CD14-positive monocyte (primary cell): ENCODE measurements around the gene PFDN1. TPM values are rescaled to one million over a fixed set of nuclear protein-coding genes. Genes with fewer than 3 reads are reported as not detected.

Experiments used
- DNase-seq, 3 donors: peaks; one replicate each; pipeline ENCODE4 v3.0.0-alpha.2; 2011 to 2022
- H2AFZ ChIP-seq: 2 replicates; pipeline ENCODE4 v1.6.0; 2012; ENCODE audit warnings: mild to moderate bottlenecking, low read depth, low read length, inconsistent platforms; ENCODE audit not compliant: insufficient read depth, poor library complexity, severe bottlenecking
- H3K27ac ChIP-seq, 2 donors: 1 replicate in 1 of 2; 2 replicates in 1 of 2; pipeline ENCODE4 v1.5.1; 2012 to 2013; ENCODE audit warnings: low read length in 2 of 2, control low read depth in 1 of 2, inconsistent platforms in 1 of 2, low read depth in 1 of 2, mild to moderate bottlenecking in 1 of 2
- H3K27me3 ChIP-seq, 2 donors: one replicate each; pipeline versions ENCODE4 v1.6.0 to v1.6.1; 2011 to 2013; ENCODE audit warnings: low read length in 2 of 2; ENCODE audit not compliant: control insufficient read depth in 2 of 2, insufficient read depth in 2 of 2
- H3K36me3 ChIP-seq, 2 donors: replicated peaks in 1 of 2; 1 replicate in 1 of 2; 2 replicates in 1 of 2; pipeline versions ENCODE4 v1.5.1 to v1.6.1; 2012 to 2013; ENCODE audit warnings: low read length in 2 of 2, control low read depth in 1 of 2, inconsistent platforms in 1 of 2, mild to moderate bottlenecking in 1 of 2; ENCODE audit not compliant: insufficient read depth in 2 of 2, control insufficient read depth in 1 of 2
- H3K4me1 ChIP-seq, 2 donors: 1 replicate in 1 of 2; 2 replicates in 1 of 2; pipeline versions ENCODE4 v1.5.1 to v1.6.1; 2012 to 2013; ENCODE audit warnings: low read length in 2 of 2, control low read depth in 1 of 2, inconsistent platforms in 1 of 2, mild to moderate bottlenecking in 1 of 2, moderate library complexity in 1 of 2; ENCODE audit not compliant: insufficient read depth in 2 of 2, control insufficient read depth in 1 of 2
- H3K4me2 ChIP-seq: replicated peaks from 2 replicates; pipeline ENCODE3; 2012; ENCODE audit warnings: low read length, moderate library complexity, mild to moderate bottlenecking; ENCODE audit not compliant: poor library complexity, severe bottlenecking; ENCODE audit errors: extremely low read depth
- H3K4me3 ChIP-seq, 3 experiments: fragments of 200-600 bp in 1 of 3; sonication (generic) in 1 of 3; replicated peaks in 1 of 3; 1 replicate in 2 of 3; 2 replicates in 1 of 3; pipeline ENCODE4 v1.5.1; 2011 to 2013; ENCODE audit warnings: low read length in 3 of 3, mild to moderate bottlenecking in 3 of 3, control low read depth in 2 of 3, low read depth in 2 of 3, inconsistent platforms in 1 of 3, moderate library complexity in 1 of 3
- H3K79me2 ChIP-seq: 2 replicates; pipeline ENCODE4 v1.6.0; 2012; ENCODE audit warnings: mild to moderate bottlenecking, control low read depth, inconsistent platforms, low read length, moderate library complexity; ENCODE audit not compliant: insufficient read depth
- H3K9ac ChIP-seq: 2 replicates; pipeline ENCODE4 v1.6.0; 2017; ENCODE audit warnings: low read length, mild to moderate bottlenecking; ENCODE audit not compliant: insufficient read depth, poor library complexity, severe bottlenecking
- H3K9me3 ChIP-seq, 2 donors: replicated peaks in 1 of 2; 1 replicate in 1 of 2; 2 replicates in 1 of 2; pipeline versions ENCODE4 v1.5.1 to v1.6.1; 2012 to 2013; ENCODE audit warnings: low read length in 2 of 2, control low read depth in 1 of 2; ENCODE audit not compliant: control insufficient read depth in 1 of 2, insufficient read depth in 1 of 2
- H4K20me1 ChIP-seq: 2 replicates; pipeline ENCODE4 v1.6.0; 2012; ENCODE audit warnings: mild to moderate bottlenecking, low read length, control low read depth, moderate library complexity; ENCODE audit not compliant: insufficient read depth
- H3K27ac Mint-ChIP-seq, 7 donors: one replicate each; pipeline ENCODE4 v1.8.0; 2020; ENCODE audit warnings: mild to moderate bottlenecking in 7 of 7, mixed read lengths in 7 of 7, moderate library complexity in 6 of 7, inconsistent platforms in 2 of 7
- H3K27me3 Mint-ChIP-seq, 3 donors: one replicate each; pipeline ENCODE4 v1.8.0; 2021 to 2022; ENCODE audit warnings: low read depth in 3 of 3, mild to moderate bottlenecking in 3 of 3, mixed read lengths in 3 of 3, moderate library complexity in 3 of 3, inconsistent platforms in 1 of 3
- H3K36me3 Mint-ChIP-seq, 2 donors: one replicate each; pipeline ENCODE4 v1.8.0; 2020; ENCODE audit warnings: mixed read lengths in 2 of 2, inconsistent platforms in 1 of 2, mild to moderate bottlenecking in 1 of 2
- H3K4me1 Mint-ChIP-seq: one replicate; pipeline ENCODE4 v1.8.0; 2020; ENCODE audit warnings: mild to moderate bottlenecking, mixed read lengths
- H3K4me3 Mint-ChIP-seq, 2 donors: one replicate each; pipeline ENCODE4 v1.8.0; 2020; ENCODE audit warnings: mild to moderate bottlenecking in 2 of 2, mixed read lengths in 2 of 2, moderate library complexity in 1 of 2
- H3K9me3 Mint-ChIP-seq, 7 donors: one replicate each; pipeline ENCODE4 v1.8.0; 2020 to 2022; ENCODE audit warnings: mixed read lengths in 7 of 7, mild to moderate bottlenecking in 6 of 7, moderate library complexity in 6 of 7, inconsistent platforms in 2 of 7
- CTCF ChIP-seq: fragments of 200-600 bp; IDR thresholded peaks from one replicate; pipeline ENCODE4 v1.8.0; 2022; ENCODE audit warnings: antibody characterized with exemption, mild to moderate bottlenecking
- WGBS: methylation state at CpG from one replicate; pipeline ENCODE4 v1.1.5; 2013; ENCODE audit warnings: missing lambda C conversion rate; ENCODE audit not compliant: insufficient coverage; 5-methylcytosine and 5-hydroxymethylcytosine counted together
- intact Hi-C, 2 donors: fragments of 100-400 bp; cut with micrococcal nuclease; formaldehyde crosslinking; loops; one replicate each; pipeline versions ENCODE4 v1.15.0 to v1.15.1; 2023
- polyA minus RNA-seq: library from RNA; depleted of rRNA, polyadenylated mRNA; stranded (reverse); fragments of >200 nt; gene quantifications from 2 replicates; pipeline ENCODE4 v1.2.3, GENCODE V29; 2012
- polyA plus RNA-seq, 3 donors: library from polyadenylated mRNA; depleted of rRNA in 1 of 3; unstranded in 2 of 3; stranded (reverse) in 1 of 3; fragments of 300-500 nt in 2 of 3; fragments of >200 nt in 1 of 3; fragmentation: Illumina TruSeq in 2 of 3; gene quantifications; 1 replicate in 2 of 3; 2 replicates in 1 of 3; pipeline ENCODE4 v1.2.3, GENCODE V29; 2012 to 2021
- total RNA-seq, 12 experiments: library from RNA in 1 of 12; stranded (reverse) in 1 of 12; fragments of 120-200 nt in 1 of 12; gene quantifications; one replicate each; pipeline ENCODE4 v1.2.4 and lab custom pipeline; 2013 to 2026; ENCODE audit warnings: mixed read lengths in 6 of 12, inconsistent platforms in 1 of 12

The PFDN1 gene
- total RNA-seq (2013), result 47.2 TPM
- polyA plus RNA-seq (100 to 1,000 TPM in 1 of 3 donors, 10 to 100 TPM in 2; 44.7 to 105 (median 82.2) TPM), polyA minus RNA-seq (11.6 and 24.6 TPM in 2 replicates), total RNA-seq (lab: John Stamatoyannopoulos, UW) (8.3 to 55.7 (median 32.1) reads per million in 11 experiments)

GRCh38 chr5:140302786-140303639 lies at the start of gene PFDN1:
Gene PFDN1 (minus strand): TSS chr5:140303101. CDS start chr5:140303073, 28 bp downstream.
- peak within 1 kb of the TSS; percentile 95 to 100 (median 99) for H3K27ac Mint-ChIP-seq
- DNase-seq, result peak; percentile 88 to 94 (median 94)
- no peak for TF ChIP-seq CTCF
- H3K36me3 Mint-ChIP-seq, result peaks cover 16 to 24% of the 10 kb centered on the region in 2 donors
- 1% methylated on average over 20 of the region's 30 CpGs for WGBS
- Histone ChIP-seq H3K27ac (peak within 1 kb of the TSS; percentile 62 to 94), H3K9me3 (no peaks in the 10 kb centered on the region), H3K79me2 (peaks cover 48% of the 10 kb centered on the region), H3K4me1 (peaks cover 16 to 29% of the 10 kb centered on the region in 2 donors), H3K36me3 (peaks cover 5 to 23% of the 10 kb centered on the region in 2 donors), H2AFZ (peak within 1 kb of the TSS; percentile 87), H4K20me1 (no peaks in the 10 kb centered on the region), H3K27me3 (no peaks in the 10 kb centered on the region), H3K4me3 (peak within 1 kb of the TSS; percentile 84 to 97 (median 90)), H3K9ac (peak within 1 kb of the TSS; percentile 85), H3K4me2 (peak within 1 kb of the TSS; percentile 89)
- peaks cover 41% of the 10 kb centered on the region for H3K4me1 Mint-ChIP-seq
- H3K9me3 Mint-ChIP-seq, result no peaks in the 10 kb centered on the region
- H3K4me3 Mint-ChIP-seq, result peak within 1 kb of the TSS; percentile 93 to 99
- intact Hi-C loops, result loop anchor here in 1 of 2 donors (5.0 kb wide), 2 partner anchors 44 to 51 kb away; partner anchors contain the start of gene HBEGF
- H3K27me3 Mint-ChIP-seq, result no peaks in the 10 kb centered on the region

- Histone ChIP-seq H3K27ac (no peak overlapping the region), H4K20me1 (no peaks in the 10 kb centered on the region), H2AFZ (no peak overlapping the region), H3K9ac (no peak overlapping the region), H3K4me2 (no peak overlapping the region), H3K4me1 (peaks cover 32 to 44% of the 10 kb centered on the region in 2 donors), H3K4me3 (no peak overlapping the region), H3K9me3 (no peaks in the 10 kb centered on the region), H3K27me3 (no peaks in the 10 kb centered on the region), H3K79me2 (no peaks in the 10 kb centered on the region), H3K36me3 (no peaks in the 10 kb centered on the region)
- peak; percentile 64 to 85 (median 72) for DNase-seq
- Mint-ChIP-seq H3K4me1 (peaks cover 37% of the 10 kb centered on the region), H3K36me3 (peaks cover 0 to 3% of the 10 kb centered on the region in 2 donors), H3K9me3 (no peaks in the 10 kb centered on the region), H3K27ac (no peak overlapping the region), H3K27me3 (peaks cover 0 to 5% (median 5%) of the 10 kb centered on the region in 3 donors), H3K4me3 (no peak overlapping the region)
- intact Hi-C loops, result loop anchor here in 1 of 2 donors (2.0 to 10.0 kb wide), 2 partner anchors 111 to 187 kb away; no protein-coding TSS in a partner anchor
- TF ChIP-seq CTCF, result peak; percentile 94
- 0% methylated on average over 1 of the region's 5 CpGs for WGBS
These were observed 48.9 kb upstream of the PFDN1 start for GRCh38 chr5:140351609-140352334.
